AG04449 (cell line): ENCODE data around the gene IL10RB.

Source experiments
- CTCF ChIA-PET: fragments of 350-600 bp; formaldehyde crosslinking; extraction: SDS; loops from one replicate; lab custom pipeline; 2021; ENCODE audit warnings: antibody characterized with exemption; lab: Yijun Ruan, JAX
- POLR2A ChIA-PET: fragments of 400-600, 350-600 bp; formaldehyde crosslinking; extraction: SDS; loops from one replicate; lab custom pipeline; 2020; ENCODE audit warnings: antibody characterized with exemption, inconsistent platforms; lab: Yijun Ruan, JAX
- DNase-seq: peaks from one replicate; pipeline ENCODE4 v3.0.0-alpha.2; 2010; ENCODE audit warnings: low read depth, low spot score
- H3K4me3 ChIP-seq: 2 replicates; pipeline ENCODE4 v1.5.1; 2011; ENCODE audit warnings: low read depth, mild to moderate bottlenecking, control low read depth, low read length
- CTCF ChIP-seq: IDR thresholded peaks from one replicate; pipeline ENCODE4 v1.5.1; 2011; ENCODE audit warnings: mild to moderate bottlenecking, moderate library complexity, low read length, control low read depth, inconsistent platforms; ENCODE audit not compliant: insufficient read depth; ENCODE audit errors: missing control alignments

The IL10RB gene

GRCh38 chr21:33268393-33268736 lies 2.2 kb downstream of the IL10RB start:
- ChIA-PET CTCF (no interaction called here), POLR2A (no interaction called here)
- no peak for DNase-seq
- no peak for TF ChIP-seq CTCF
- no peak overlapping the region for H3K4me3 ChIP-seq

GRCh38 chr21:33268737-33269441 lies 2.7 kb downstream of the IL10RB start:
- POLR2A ChIA-PET, result no interaction called here
- DNase-seq, result no peak

GRCh38 chr21:33270986-33271385 lies 4.8 kb downstream of the IL10RB start:
- no peak for TF ChIP-seq CTCF
- ChIA-PET CTCF (no interaction called here), POLR2A (no interaction called here)
- DNase-seq, result no peak
- H3K4me3 ChIP-seq, result no peak overlapping the region

More at GRCh38 chr21:33268737-33269441, 2.7 kb downstream of the IL10RB start:
- TF ChIP-seq CTCF, result no peak
- CTCF ChIA-PET, result no interaction called here
- no peak overlapping the region for H3K4me3 ChIP-seq

GRCh38 chr21:33273044-33273443 lies 6.9 kb downstream of the IL10RB start:
- CTCF ChIA-PET, result no interaction called here
- POLR2A ChIA-PET, result no interaction called here
- no peak for DNase-seq
- H3K4me3 ChIP-seq, result no peak overlapping the region
- no peak for TF ChIP-seq CTCF

- no peak for TF ChIP-seq CTCF
- POLR2A ChIA-PET, result no interaction called here
- DNase-seq, result no peak
- CTCF ChIA-PET, result interaction anchor here (0.9 to 2.7 kb wide), 4 partner anchors 12 to 82 kb away, joined by 3 to 9 read pairs (median 4); no protein-coding TSS in a partner anchor
- H3K4me3 ChIP-seq, result no peak overlapping the region
Observed at GRCh38 chr21:33278721-33279120, 12.6 kb downstream of the IL10RB start.

- H3K4me3 ChIP-seq, result no peak overlapping the region
- ChIA-PET CTCF (interaction anchor here (0.9 to 2.7 kb wide), 4 partner anchors 13 to 82 kb away, joined by 3 to 9 read pairs (median 4); no protein-coding TSS in a partner anchor), POLR2A (no interaction called here)
- DNase-seq, result no peak
- no peak for TF ChIP-seq CTCF
Observed at GRCh38 chr21:33279330-33279820, 13.2 kb downstream of the IL10RB start.
